Glutamatergic neuron (in vitro differentiated cells): ENCODE measurements around the gene TWIST2. TPM values are rescaled to one million over a fixed set of nuclear protein-coding genes. Genes with fewer than 3 reads are reported as not detected.

Experiments used
- DNase-seq: peaks from one replicate; pipeline ENCODE4 v3.0.0; 2022
- H3K27ac Mint-ChIP-seq: one replicate; pipeline ENCODE4 v1.8.0; 2020; ENCODE audit warnings: mild to moderate bottlenecking, mixed read lengths, inconsistent platforms; ENCODE audit not compliant: unreplicated experiment
- H3K27me3 Mint-ChIP-seq: one replicate; pipeline ENCODE4 v1.8.0; 2020; ENCODE audit warnings: mild to moderate bottlenecking, moderate library complexity, mixed read lengths, inconsistent platforms; ENCODE audit not compliant: unreplicated experiment
- H3K36me3 Mint-ChIP-seq: one replicate; pipeline ENCODE4 v1.8.0; 2020; ENCODE audit warnings: mild to moderate bottlenecking, mixed read lengths, inconsistent platforms; ENCODE audit not compliant: unreplicated experiment
- H3K4me1 Mint-ChIP-seq: one replicate; pipeline ENCODE4 v1.8.0; 2020; ENCODE audit warnings: mild to moderate bottlenecking, low read depth, mixed read lengths, inconsistent platforms; ENCODE audit not compliant: unreplicated experiment
- H3K4me3 Mint-ChIP-seq: one replicate; pipeline ENCODE4 v1.8.0; 2020; ENCODE audit warnings: mild to moderate bottlenecking, mixed read lengths, inconsistent platforms; ENCODE audit not compliant: unreplicated experiment
- H3K9me3 Mint-ChIP-seq: one replicate; pipeline ENCODE4 v1.8.0; 2020; ENCODE audit warnings: mild to moderate bottlenecking, moderate library complexity, mixed read lengths, inconsistent platforms; ENCODE audit not compliant: unreplicated experiment
- total RNA-seq: library from RNA; stranded (reverse); fragmentation: NEBNext Ultra II Directional; extraction: Animal tissue kit (Norgen Biotek cat#: 25700); gene quantifications from one replicate; pipeline ENCODE4 v1.2.1, GENCODE V29; 2021; ENCODE audit not compliant: unreplicated experiment
- TF ChIP-seq, protein P1 (sequence below): fragments of 200-600 bp; sonication (generic); IDR thresholded peaks from one replicate; pipeline ENCODE4 v1.5.0; 2021; ENCODE audit not compliant: partially characterized antibody, unreplicated experiment

Gene TWIST2
- total RNA-seq, 1 donor from 2014 or later = not detected

GRCh38 chr2:238947243-238947760 is 99.4 kb downstream of the TWIST2 start:
- TF ChIP-seq, protein P1, sequence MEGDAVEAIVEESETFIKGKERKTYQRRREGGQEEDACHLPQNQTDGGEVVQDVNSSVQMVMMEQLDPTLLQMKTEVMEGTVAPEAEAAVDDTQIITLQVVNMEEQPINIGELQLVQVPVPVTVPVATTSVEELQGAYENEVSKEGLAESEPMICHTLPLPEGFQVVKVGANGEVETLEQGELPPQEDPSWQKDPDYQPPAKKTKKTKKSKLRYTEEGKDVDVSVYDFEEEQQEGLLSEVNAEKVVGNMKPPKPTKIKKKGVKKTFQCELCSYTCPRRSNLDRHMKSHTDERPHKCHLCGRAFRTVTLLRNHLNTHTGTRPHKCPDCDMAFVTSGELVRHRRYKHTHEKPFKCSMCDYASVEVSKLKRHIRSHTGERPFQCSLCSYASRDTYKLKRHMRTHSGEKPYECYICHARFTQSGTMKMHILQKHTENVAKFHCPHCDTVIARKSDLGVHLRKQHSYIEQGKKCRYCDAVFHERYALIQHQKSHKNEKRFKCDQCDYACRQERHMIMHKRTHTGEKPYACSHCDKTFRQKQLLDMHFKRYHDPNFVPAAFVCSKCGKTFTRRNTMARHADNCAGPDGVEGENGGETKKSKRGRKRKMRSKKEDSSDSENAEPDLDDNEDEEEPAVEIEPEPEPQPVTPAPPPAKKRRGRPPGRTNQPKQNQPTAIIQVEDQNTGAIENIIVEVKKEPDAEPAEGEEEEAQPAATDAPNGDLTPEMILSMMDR = no peak
- no peak for DNase-seq
- no peaks in the 10 kb centered on the region for H3K4me1 Mint-ChIP-seq

GRCh38 chr2:238947920-238948710 is 100.2 kb downstream of the TWIST2 start:
- Mint-ChIP-seq H3K4me3 (no peak overlapping the region), H3K4me1 (no peaks in the 10 kb centered on the region), H3K27ac (no peak overlapping the region), H3K9me3 (peaks cover 1% of the 10 kb centered on the region), H3K27me3 (peaks cover 6% of the 10 kb centered on the region), H3K36me3 (no peaks in the 10 kb centered on the region)
- TF ChIP-seq, protein P1 = no peak
- no peak for DNase-seq

More at GRCh38 chr2:238947243-238947760, 99.4 kb downstream of the TWIST2 start:
- Mint-ChIP-seq H3K9me3 (peaks cover 1% of the 10 kb centered on the region), H3K27me3 (peaks cover 6% of the 10 kb centered on the region), H3K36me3 (no peaks in the 10 kb centered on the region), H3K27ac (no peak overlapping the region), H3K4me3 (no peak overlapping the region)

GRCh38 chr2:238948765-238949641 is 101.1 kb downstream of the TWIST2 start:
- Mint-ChIP-seq H3K4me1 (no peaks in the 10 kb centered on the region), H3K9me3 (peaks cover 1% of the 10 kb centered on the region), H3K27ac (no peak overlapping the region), H3K27me3 (peaks cover 7% of the 10 kb centered on the region), H3K36me3 (no peaks in the 10 kb centered on the region), H3K4me3 (no peak overlapping the region)
- TF ChIP-seq, protein P1 = no peak
- no peak for DNase-seq

DNA sequence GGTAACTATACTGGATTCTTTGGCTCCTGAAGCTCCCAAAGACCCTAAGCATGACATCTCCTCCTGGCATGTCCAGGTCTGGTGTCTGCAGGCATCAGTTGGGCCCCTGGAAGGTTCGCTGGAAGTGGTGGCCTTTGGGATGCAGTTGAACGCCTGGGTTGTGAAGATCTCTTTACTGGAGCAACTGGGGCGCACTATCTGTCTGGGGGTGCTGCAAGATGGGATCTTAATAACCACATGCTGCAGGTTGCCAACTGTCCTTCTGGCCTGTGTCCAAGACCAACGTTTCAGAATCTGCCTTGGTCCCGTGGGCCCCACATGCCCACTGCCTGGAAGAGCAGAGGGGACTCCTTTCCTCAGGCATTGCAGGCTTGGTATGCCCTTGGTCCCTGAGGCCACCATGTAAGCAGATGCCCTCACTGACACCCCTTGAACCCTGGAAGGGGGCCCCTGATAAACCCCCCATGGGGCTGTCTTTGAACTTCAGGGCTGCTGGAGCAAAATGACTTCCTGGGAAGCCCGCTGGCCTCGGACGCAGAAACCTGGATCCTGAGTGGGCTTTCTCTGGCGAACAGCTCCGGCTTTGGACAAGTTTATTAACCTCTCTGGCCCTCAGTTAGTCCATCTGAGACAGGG is 101.9 kb downstream of the TWIST2 start:
- Mint-ChIP-seq H3K36me3 (no peaks in the 10 kb centered on the region), H3K27ac (no peak overlapping the region), H3K9me3 (peaks cover 3% of the 10 kb centered on the region), H3K4me1 (no peaks in the 10 kb centered on the region), H3K27me3 (peaks cover 7% of the 10 kb centered on the region), H3K4me3 (no peak overlapping the region)
- TF ChIP-seq, protein P1 = no peak
- DNase-seq = no peak
